Activated CD8-positive, alpha-beta memory T cell treated with anti-CD3 and anti-CD28 coated beads, Interleukin-2, amount 50 U/mL, for 24 hours (primary cell): ENCODE measurements around the gene EDRF1.

Experiments used
- DNase-seq: peaks from one replicate; pipeline ENCODE4 v3.0.0-alpha.2; 2020; ENCODE audit errors: extremely low read depth

Gene EDRF1

DNA sequence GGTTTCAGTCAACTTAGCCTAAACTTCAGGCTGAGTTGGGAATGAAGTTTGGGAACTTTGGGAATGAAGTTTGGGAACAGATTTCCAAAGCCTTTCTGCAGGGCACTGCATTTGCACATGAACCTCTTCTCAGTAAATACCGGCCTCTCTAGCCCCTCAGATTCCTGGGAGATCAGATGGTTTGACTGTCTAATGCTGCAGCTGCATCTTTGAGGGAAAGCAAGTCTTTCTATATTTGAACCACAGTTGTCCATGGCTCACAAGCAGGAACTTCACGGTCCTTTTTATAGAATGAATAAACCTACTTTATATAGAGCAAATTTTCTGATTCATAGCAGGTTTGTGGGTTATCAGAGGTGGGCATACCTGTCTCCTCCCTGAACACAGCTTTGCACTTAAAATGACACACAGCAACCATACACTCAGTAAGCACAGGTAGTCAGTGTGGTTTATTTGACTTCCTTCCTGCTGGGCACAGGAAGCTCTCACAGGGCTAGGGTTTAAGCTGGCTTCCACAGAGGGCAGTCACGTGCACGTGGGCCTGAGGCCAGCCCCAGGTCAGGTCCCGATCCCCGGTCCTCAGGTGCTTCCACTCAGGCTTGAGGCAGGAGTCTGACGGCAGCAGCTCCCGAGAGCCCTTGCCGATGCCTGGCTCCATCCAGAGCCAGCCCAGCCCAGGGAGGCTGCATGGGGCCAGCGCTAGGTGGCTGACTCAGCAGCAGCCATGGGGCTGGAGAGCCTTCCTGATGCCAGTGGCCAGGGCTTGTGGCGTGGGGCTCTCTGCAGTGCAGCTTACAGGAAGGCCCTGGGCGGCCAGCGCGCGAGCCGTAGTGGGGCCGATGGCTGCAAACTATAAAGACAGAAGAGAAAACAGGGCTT, 68.9 kb downstream of the EDRF1 start:
- no peak for DNase-seq

DNA sequence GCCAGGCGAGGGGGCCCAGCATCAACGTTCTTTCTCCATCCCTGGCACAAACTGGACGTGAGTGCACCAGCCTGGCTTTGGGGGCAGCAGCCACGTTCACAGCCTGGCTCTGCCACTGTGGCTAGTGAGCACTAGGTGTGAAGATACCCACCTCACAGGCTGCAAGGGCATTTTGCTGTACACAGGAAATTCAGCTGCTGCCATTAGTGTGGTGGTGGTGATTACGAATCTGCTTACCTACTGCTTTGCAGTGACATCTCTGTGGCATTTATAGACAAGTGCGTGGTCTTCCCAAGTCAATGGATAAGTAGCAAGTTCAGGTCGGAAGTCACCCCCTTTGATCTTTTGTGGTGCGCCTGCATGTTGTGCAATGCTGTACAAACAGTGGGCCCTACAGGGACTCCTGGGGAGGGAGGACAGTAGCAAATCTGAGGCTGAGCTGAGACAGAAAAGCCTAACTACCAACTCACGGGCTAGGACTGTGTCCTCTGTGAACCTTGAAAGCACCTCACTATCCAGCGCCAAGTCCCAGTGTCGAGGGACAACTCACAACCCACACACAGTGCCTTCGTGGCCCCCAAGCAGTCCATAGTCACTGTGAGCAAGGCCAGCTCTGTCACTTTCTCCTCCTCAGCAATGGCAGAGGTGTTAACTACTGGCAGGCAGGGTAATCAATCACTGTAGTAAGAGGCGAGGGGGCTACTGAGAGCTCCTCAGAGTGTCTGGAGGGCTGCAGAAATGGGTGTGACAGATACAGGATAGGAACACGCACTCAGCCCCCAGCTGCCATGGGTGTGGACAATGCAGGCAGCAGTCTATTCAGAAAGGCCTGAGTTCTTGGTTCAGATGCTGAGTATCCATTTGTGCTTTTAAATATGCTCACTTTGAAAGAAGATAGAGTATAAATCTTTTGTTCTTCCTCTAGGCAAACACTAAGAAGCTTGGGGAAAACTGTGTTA, 73.1 kb downstream of the EDRF1 start:
- DNase-seq = no peak

DNA sequence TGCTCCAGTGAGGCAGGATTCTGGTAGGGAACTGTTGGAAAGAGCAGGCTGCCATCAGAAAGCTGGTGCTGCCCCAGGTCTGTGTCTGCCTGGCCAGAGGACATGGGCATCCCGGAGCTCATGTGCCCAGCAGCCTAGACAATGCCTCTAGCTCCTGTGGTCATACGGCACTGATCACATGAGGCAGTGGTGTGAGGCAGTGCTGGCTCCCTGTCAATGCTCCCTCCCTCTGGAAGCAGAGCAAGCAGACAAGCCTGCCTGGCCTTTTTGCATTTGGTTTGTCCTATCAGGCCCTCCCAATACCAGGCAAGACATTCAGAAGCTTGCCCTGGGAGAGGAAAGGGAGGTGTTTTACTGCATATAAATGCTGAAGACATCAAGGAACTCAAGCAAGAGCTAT, 75.6 kb downstream of the EDRF1 start:
- DNase-seq = no peak

DNA sequence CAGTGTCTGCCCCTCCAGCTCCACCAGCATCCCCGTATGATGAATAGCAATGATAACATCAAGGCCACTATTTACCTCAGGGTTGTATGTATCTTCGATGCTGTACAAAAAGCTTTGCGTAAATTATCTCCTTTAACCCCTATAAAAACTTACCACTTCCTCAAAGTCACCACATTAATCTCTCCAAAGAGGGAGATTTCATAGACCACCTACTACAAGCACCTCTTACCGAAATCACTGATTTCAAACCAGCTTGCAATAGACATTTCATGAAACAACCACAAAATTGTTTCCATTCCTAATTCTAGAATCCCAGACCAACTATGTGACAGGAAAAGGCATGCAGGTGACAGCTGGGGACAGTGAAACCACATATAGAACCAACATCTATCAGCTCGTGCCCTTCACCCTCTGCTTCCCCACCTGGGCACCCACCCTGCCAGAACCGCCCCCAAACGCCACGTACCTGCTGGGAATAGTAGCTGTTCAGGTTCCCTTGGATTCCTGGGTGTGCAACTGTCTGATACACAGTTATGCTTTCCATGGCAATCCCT, 76.2 kb downstream of the EDRF1 start:
- DNase-seq = no peak

DNA sequence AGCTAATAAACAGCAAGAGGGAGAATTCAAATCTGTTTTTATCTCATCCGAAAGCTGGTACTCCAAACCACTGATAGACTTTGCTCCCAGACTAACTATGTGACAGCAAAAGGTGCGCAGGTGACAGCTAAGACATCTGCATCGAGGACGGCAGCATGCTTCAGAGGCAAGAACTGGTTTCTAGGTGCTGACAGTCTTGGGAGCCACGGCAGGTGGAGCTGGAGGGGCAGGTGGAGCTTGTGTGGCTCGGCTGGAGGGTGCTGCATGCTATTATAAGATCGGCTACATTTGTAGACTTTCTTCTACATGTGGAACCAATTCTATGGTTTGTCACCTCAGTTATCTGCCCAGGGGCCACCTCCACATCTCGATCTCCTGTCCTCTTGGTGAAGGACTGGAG, 77.9 kb downstream of the EDRF1 start:
- no peak for DNase-seq

DNA sequence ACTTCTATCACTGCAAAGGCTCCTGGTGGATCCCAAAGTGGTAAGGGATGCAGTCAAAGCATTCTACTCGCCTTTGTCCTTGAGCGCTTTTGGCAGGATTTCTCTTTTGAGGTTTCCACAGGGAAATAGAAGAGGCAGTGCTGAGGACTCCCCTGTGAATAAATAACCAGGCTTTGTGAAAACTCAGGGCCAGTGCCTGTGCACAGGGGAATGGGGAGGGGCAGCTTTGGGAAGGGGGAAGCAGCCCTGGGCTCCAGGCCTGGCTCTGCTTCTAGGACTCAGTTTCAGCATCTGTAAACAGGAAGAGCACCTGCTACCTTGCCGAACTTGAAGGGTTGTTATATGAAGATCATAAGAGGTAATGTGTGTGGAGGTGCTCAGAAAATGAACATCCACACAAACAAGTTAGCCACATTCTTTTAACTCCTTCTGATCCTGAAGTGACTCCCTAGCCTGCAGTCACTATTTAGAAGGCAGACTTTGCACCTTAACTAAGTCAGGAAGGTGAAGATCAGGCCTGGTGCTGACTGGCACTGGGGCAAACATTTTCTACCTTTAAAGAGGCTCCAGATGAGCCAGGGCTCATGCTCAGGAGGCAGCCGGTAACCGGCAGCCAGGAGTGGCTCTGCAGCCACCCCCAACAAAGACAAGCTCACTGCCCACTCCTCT, 78.6 kb downstream of the EDRF1 start:
- no peak for DNase-seq

DNA sequence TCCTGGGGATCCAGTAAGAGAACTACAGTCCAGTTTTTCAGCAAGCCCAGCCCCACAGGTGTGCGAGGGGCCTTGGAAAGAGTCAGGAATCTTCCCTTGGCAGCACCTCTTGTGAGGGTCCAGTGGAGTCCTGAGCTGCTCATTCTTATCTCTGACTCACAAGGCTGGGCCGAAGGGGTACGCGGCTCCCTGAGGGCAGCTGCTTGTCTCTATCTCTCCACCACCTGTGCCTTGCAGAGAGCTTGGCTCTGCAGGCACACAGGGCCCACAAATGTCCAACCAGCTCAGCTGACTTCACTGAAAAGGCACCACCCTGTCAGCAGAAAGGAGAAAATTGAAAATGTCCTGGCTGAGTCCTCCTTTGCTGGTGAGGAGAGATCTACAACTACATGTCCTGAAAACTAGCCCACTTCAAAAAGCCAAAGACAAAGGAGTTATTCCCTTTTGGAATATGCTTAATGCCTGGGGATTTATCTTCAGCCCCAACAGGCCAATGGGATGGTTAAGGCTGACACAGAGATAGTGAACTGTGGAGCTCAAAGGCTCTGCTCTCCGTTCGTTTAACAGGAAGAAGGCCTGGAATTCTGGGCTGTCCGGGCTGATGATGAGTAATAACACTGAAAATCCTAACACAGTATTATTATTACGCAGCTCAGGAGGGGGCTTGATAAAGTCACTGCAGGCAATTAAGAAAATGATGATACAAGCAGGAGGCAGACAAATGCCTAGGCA, 80.1 kb downstream of the EDRF1 start:
- no peak for DNase-seq

DNA sequence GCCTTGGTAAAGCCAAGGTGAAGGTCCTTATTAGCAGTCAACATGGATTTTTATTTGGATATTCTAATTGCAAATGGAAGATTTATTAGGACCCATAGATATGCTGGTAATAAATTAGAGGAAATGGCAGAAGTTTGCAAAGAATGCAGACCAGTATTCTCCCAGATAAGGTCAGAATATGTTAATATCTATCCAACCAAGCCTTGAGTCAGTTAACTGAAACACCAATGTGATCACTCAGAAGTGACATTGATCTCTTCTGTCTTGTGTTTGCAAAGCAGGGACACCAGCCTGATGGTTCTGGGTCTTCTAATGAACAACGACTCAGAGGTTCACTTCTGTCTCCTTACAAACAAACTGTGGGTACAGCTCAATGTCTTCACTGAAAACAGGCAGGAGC, 82.1 kb downstream of the EDRF1 start:
- no peak for DNase-seq

DNA sequence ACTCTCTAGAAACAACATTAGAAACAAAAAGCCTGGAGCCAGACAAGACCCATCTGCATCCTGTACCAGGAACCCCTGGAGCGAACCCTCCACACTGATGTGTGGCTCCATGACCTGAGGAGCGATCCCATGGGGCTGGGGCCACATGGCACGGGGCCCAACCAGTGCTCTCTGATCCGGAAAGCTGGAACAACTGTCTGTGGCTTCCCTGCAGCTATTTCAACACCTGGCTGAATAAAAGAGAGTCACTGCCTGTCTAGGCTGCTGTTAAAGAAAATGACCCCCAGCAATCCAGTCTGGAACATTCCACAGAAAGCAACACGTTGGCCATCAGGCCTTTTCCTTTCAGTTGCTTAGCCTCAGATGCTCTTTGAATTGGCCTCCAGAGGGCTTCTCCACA, 82.6 kb downstream of the EDRF1 start:
- DNase-seq = no peak

DNA sequence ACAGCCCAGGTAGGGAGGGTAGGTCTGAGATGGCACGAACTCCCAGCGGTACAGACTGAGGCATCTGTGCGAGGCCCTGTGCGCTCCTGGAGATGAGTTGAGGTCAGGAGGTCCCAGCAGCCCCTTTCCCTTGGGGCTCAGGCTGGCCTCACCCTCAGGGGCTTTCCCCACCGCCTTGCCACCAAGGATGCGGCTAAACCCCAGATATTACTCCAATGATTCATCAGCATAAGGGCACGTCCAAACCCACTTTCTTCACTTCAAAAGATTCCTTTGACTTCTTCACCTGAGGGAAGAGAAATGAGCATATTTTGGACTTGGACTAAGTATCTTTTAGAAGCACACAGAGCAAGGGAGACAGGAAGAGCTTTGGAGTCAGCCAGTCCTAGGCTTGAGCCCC, 83.2 kb downstream of the EDRF1 start:
- DNase-seq = no peak

DNA sequence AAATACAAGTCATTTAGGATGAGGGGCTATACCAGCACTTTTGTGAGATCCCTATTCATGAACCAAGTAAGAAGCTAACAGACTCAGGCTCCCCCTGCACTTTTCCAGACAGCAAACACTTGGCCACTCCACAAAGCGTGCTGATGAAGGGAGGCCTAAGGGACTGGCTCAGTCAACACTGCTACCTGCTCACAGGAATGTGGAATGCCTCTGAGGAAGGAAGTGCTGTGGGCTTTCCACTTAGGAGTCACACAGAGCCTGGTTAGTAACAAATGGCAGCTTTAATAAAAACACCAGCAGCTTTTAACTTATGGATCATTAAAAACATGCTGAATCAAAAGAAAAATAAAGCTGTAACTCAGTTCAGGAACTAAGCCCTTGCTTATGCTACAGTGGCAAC, 88.5 kb downstream of the EDRF1 start:
- no peak for DNase-seq

DNA sequence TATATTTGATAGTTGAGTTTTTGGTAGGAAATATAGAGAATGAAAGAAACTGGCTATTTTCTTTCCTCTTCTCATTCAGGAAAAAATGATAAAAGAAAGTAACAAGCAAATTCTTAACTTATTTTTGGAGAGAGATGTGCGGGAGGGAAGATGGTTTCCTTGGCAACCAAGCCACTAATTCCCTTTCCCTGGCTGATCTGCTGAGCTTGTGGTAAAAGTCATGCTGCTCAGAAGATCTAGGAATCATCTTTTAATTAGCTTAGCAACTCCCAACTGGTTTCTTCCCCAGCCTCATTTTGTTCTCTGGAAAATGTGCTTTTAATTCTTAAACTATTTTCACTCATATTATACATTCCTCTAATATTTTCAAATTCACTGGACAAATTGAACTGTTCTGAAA, 91.7 kb downstream of the EDRF1 start:
- DNase-seq = no peak

DNA sequence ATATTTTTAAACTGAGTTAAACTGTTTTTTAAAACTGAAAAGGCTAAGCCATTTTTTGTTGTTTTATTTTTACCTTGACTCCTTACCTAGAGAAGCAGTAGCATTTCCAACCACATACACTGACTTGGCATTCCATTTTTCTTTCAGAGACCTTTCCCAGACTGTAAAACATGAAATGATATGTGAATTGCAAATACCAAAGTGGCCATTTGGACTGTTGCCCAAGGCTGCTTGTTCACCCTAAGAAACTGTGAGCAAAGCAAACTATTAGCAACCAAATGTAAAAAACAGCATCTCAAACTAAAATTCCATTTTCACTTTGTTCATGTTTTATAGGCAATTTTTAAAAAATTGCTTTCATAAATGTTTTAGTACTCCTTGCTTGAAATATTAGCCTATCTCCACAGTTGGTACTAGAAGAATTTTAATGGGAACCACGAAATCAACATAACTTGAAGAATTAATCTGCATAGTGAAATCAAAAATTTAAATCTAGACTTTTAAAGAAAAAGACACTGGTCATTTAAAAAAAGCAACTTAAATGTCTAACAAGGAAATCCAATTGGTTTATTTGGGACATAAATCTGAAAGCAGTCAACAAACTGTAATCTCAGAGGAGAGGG, 92.7 kb downstream of the EDRF1 start:
- no peak for DNase-seq
